Measurements from ENCODE around the gene IDH3B.

- no peak for TF ChIP-seq MTF2 (CRISPR knock-in tag; IDR thresholded peaks at IDR 0.05; ENCODE audit: borderline replicate concordance)
- TF ChIP-seq ZNF891 (CRISPR knock-in tag; IDR thresholded peaks at IDR 0.05) = no peak
- TF ChIP-seq CREB3 (CRISPR knock-in tag; IDR thresholded peaks at IDR 0.05) = no peak
- no peak for TF ChIP-seq MXD4 (CRISPR knock-in tag; IDR thresholded peaks at IDR 0.05)
- no peak for TF ChIP-seq HCFC1 (IDR thresholded peaks at IDR 0.05; ENCODE audit: low read depth, low read length)
- TF ChIP-seq NR3C1 (CRISPR knock-in tag; IDR thresholded peaks at IDR 0.05) = no peak
- no peak for TF ChIP-seq CTCF (CRISPR knock-in tag; IDR thresholded peaks at IDR 0.05)
Observed at GRCh38 chr20:2624190-2624589, 39.8 kb downstream of the IDH3B start.

Data from HepG2 (cell line).